ENCODE results near the gene KLHL4.
"Not testable (repeated sequence)": the region's sequence is repeated elsewhere in the genome, so short reads cannot be mapped to it uniquely, and the experiment has no call there.

Gene KLHL4

GRCh38 chrX:87517571-87518141, at the start of gene KLHL4:
Gene KLHL4, plus strand, starts transcription at chrX:87517802. Its CDS starts 92 bp downstream, at chrX:87517894.
- DNase-seq: no peak

GRCh38 chrX:87468941-87469340, 48.7 kb upstream of the KLHL4 start:
- no peak for DNase-seq

GRCh38 chrX:87475793-87476192, 41.8 kb upstream of the KLHL4 start:
- no peak for DNase-seq

- DNase-seq: not testable (repeated sequence)
Observed at GRCh38 chrX:87478703-87479102, 38.9 kb upstream of the KLHL4 start.

- DNase-seq: no peak
Observed at GRCh38 chrX:87489071-87489470, 28.5 kb upstream of the KLHL4 start.

- no peak for DNase-seq
Observed at GRCh38 chrX:87515836-87516235, 1.8 kb upstream of the KLHL4 start.

- DNase-seq: no peak
Observed at GRCh38 chrX:87516717-87517121, 883 bp upstream of the KLHL4 start.

- no peak for DNase-seq
Observed at GRCh38 chrX:87518504-87518903, 902 bp downstream of the KLHL4 start.

- DNase-seq: no peak
Observed at GRCh38 chrX:87525771-87526229, 8.2 kb downstream of the KLHL4 start.

- no peak for DNase-seq
Observed at GRCh38 chrX:87526281-87526680, 8.7 kb downstream of the KLHL4 start.

GRCh38 chrX:87528487-87528886, 10.9 kb downstream of the KLHL4 start:
- DNase-seq: no peak

- DNase-seq: no peak
Observed at GRCh38 chrX:87571964-87572363, 54.4 kb downstream of the KLHL4 start.

- no peak for DNase-seq
Observed at GRCh38 chrX:87572901-87573300, 55.3 kb downstream of the KLHL4 start.

GRCh38 chrX:87578978-87579377, 61.4 kb downstream of the KLHL4 start:
- no peak for DNase-seq

- no peak for DNase-seq
Observed at GRCh38 chrX:87580862-87581261, 63.3 kb downstream of the KLHL4 start.

- DNase-seq: no peak
Observed at GRCh38 chrX:87582453-87582852, 64.9 kb downstream of the KLHL4 start.

GRCh38 chrX:87583679-87584078, 66.1 kb downstream of the KLHL4 start:
- DNase-seq: no peak

- no peak for DNase-seq
Observed at GRCh38 chrX:87616371-87616770, 98.8 kb downstream of the KLHL4 start.

GRCh38 chrX:87621697-87622096, 104.1 kb downstream of the KLHL4 start:
- no peak for DNase-seq

GRCh38 chrX:87626996-87627395, 109.4 kb downstream of the KLHL4 start:
- DNase-seq: no peak

GRCh38 chrX:87634361-87634760, 116.8 kb downstream of the KLHL4 start:
- no peak for DNase-seq

GRCh38 chrX:87636533-87636932, 118.9 kb downstream of the KLHL4 start:
- no peak for DNase-seq

GRCh38 chrX:87641439-87641838, 123.8 kb downstream of the KLHL4 start:
- DNase-seq: not testable (repeated sequence)

GRCh38 chrX:87661761-87662160, 144.2 kb downstream of the KLHL4 start:
- no peak for DNase-seq

GRCh38 chrX:87663421-87663820, 145.8 kb downstream of the KLHL4 start:
- DNase-seq: no peak
